Gastroesophageal sphincter (tissue), 4 donors: Measurements from ENCODE around the gene MARCHF2. TPM values are rescaled to one million over a fixed set of nuclear protein-coding genes. Genes with fewer than 3 reads are reported as not detected.

ENCODE experiments used
- ATAC-seq: fragments of 150-250 bp; one replicate; pipeline ENCODE4 v1.9.1; 2016; ENCODE audit warnings: mild to moderate bottlenecking, moderate library complexity
- H3K27ac ChIP-seq, 4 donors: fragments of 200-600 bp; sonication (generic) in 3 of 4; 1 replicate in 3 of 4; 2 replicates in 1 of 4; pipeline ENCODE4 v1.5.1; 2016 to 2019
- H3K27me3 ChIP-seq: fragments of 200-600 bp; sonication (generic); one replicate; pipeline ENCODE4 v1.5.1; 2019
- H3K36me3 ChIP-seq, 2 donors: fragments of 200-600 bp; sonication (generic); one replicate each; pipeline ENCODE4 v1.5.1; 2019; ENCODE audit warnings: control low read depth in 1 of 2
- H3K4me1 ChIP-seq, 3 donors: fragments of 200-600 bp; sonication (generic); 1 replicate in 2 of 3; 2 replicates in 1 of 3; pipeline ENCODE4 v1.5.1; 2016 to 2019; ENCODE audit warnings: control low read depth in 2 of 3
- H3K4me3 ChIP-seq, 2 donors: fragments of 200-600 bp; sonication (generic); one replicate each; pipeline ENCODE4 v1.5.1; 2019; ENCODE audit warnings: mild to moderate bottlenecking in 1 of 2, moderate library complexity in 1 of 2
- H3K9me3 ChIP-seq, 3 donors: fragments of 200-600 bp; sonication (generic); one replicate each; pipeline ENCODE4 v1.5.1; 2017 to 2019; ENCODE audit warnings: control low read depth in 2 of 3
- CTCF ChIP-seq, 4 experiments: fragments of 200-600 bp in 2 of 4; fragments of 450-650 bp in 2 of 4; sonication (generic) in 1 of 4; IDR thresholded peaks; one replicate each; pipeline ENCODE4 v1.5.1; 2017 to 2019; ENCODE audit warnings: antibody characterized with exemption in 4 of 4, mild to moderate bottlenecking in 2 of 4, moderate library complexity in 2 of 4
- EP300 ChIP-seq: sonication (generic); formaldehyde crosslinking; IDR thresholded peaks from one replicate; pipeline ENCODE4 v1.6.1; 2017; ENCODE audit warnings: antibody characterized with exemption, mild to moderate bottlenecking
- POLR2A ChIP-seq, 2 donors: fragments of 450-650 bp; IDR thresholded peaks; one replicate each; pipeline ENCODE4 v1.6.1; 2017; ENCODE audit warnings: antibody characterized with exemption in 2 of 2, mild to moderate bottlenecking in 2 of 2, moderate library complexity in 1 of 2
- POLR2AphosphoS5 ChIP-seq: sonication (generic); formaldehyde crosslinking; IDR thresholded peaks from one replicate; pipeline ENCODE4 v1.6.1; 2017; ENCODE audit warnings: antibody characterized with exemption
- WGBS, 2 donors: methylation state at CpG; one replicate each; pipeline ENCODE4 v1.1.5; 2018; ENCODE audit warnings: low coverage in 1 of 2; 5-methylcytosine and 5-hydroxymethylcytosine counted together
- total RNA-seq, 4 donors: library from RNA; depleted of rRNA; stranded (reverse); fragments of >200 nt; gene quantifications; one replicate each; pipeline ENCODE4 v1.1.0, GENCODE V29; 2016

Gene MARCHF2
- total RNA-seq, 4 donors from 2014 or later = 125 to 330 (median 237) TPM

GRCh38 chr19:8395621-8396082 lies 17.5 kb upstream of the MARCHF2 start:
- Histone ChIP-seq H3K9me3 (no peaks in the 10 kb centered on the region), H3K36me3 (peaks cover 0 to 27% of the 10 kb centered on the region in 2 donors), H3K27me3 (no peaks in the 10 kb centered on the region), H3K27ac (peak overlapping the region in 3 of 4 donors; percentile 6 to 100 (median 98)), H3K4me3 (no peak overlapping the region), H3K4me1 (peaks cover 7 to 79% (median 60%) of the 10 kb centered on the region in 3 donors)
- no peak for ATAC-seq
- no peak for TF ChIP-seq POLR2A (IDR thresholded peaks at IDR 0.05)
- no peak for TF ChIP-seq EP300
- no peak for TF ChIP-seq CTCF (IDR thresholded peaks at IDR 0.05)
- TF ChIP-seq POLR2AphosphoS5 = no peak
- 89 to 96% methylated on average over 3 to 5 of the region's 14 CpGs for WGBS, 2 donors

- Histone ChIP-seq H3K9me3 (no peaks in the 10 kb centered on the region), H3K4me3 (no peak overlapping the region), H3K4me1 (peaks cover 5 to 74% (median 56%) of the 10 kb centered on the region in 3 donors), H3K27ac (peak overlapping the region in 3 of 4 donors; percentile 6 to 100 (median 98)), H3K27me3 (no peaks in the 10 kb centered on the region), H3K36me3 (peaks cover 0 to 33% of the 10 kb centered on the region in 2 donors)
- no peak for TF ChIP-seq POLR2A (IDR thresholded peaks at IDR 0.05)
- no peak for TF ChIP-seq POLR2AphosphoS5
- no peak for TF ChIP-seq EP300
- TF ChIP-seq CTCF (IDR thresholded peaks at IDR 0.05) = no peak
- 95% methylated on average over 4 of the region's 7 CpGs; no CpG with 5 or more reads in 1 of the 2 donors for WGBS, 2 donors
- no peak for ATAC-seq
These were observed 16.9 kb upstream of the MARCHF2 start for GRCh38 chr19:8396185-8396562.

- WGBS, 2 donors = 32 to 46% methylated on average over 7 to 9 of the region's 22 CpGs
- ATAC-seq = peak; percentile 44
These were observed 16.4 kb upstream of the MARCHF2 start for GRCh38 chr19:8396563-8397203.

GRCh38 chr19:8397271-8397670 lies 15.8 kb upstream of the MARCHF2 start:
- Histone ChIP-seq H3K27ac (peak overlapping the region in 3 of 4 donors; percentile 11 to 100 (median 54)), H3K4me1 (peaks cover 0 to 63% (median 45%) of the 10 kb centered on the region in 3 donors), H3K27me3 (no peaks in the 10 kb centered on the region), H3K9me3 (no peaks in the 10 kb centered on the region), H3K4me3 (no peak overlapping the region), H3K36me3 (peaks cover 0 to 44% of the 10 kb centered on the region in 2 donors)
- WGBS, 2 donors = 26 to 33% methylated on average over 2 to 7 of the region's 7 CpGs
- no peak for TF ChIP-seq CTCF (IDR thresholded peaks at IDR 0.05)
- no peak for TF ChIP-seq POLR2A (IDR thresholded peaks at IDR 0.05)
- TF ChIP-seq POLR2AphosphoS5 = no peak
- no peak for TF ChIP-seq EP300
- no peak for ATAC-seq

More at GRCh38 chr19:8396563-8397203, 16.4 kb upstream of the MARCHF2 start:
- H3K27me3 ChIP-seq = no peaks in the 10 kb centered on the region
- H3K4me3 ChIP-seq = no peak overlapping the region
- peaks cover 0 to 38% of the 10 kb centered on the region in 2 donors for H3K36me3 ChIP-seq
- H3K4me1 ChIP-seq = peaks cover 0 to 69% (median 51%) of the 10 kb centered on the region in 3 donors
- no peaks in the 10 kb centered on the region for H3K9me3 ChIP-seq
- peak in 3 of 4 experiments; percentile 41 to 76 (median 61) for TF ChIP-seq CTCF (IDR thresholded peaks at IDR 0.05)
- TF ChIP-seq POLR2A (IDR thresholded peaks at IDR 0.05) = no peak
- peak overlapping the region in 2 of 4 donors; percentile 98 to 100 for H3K27ac ChIP-seq
